HUES64 (cell line): ENCODE results near the gene GIPC3.
"Not testable (repeated sequence)": the region's sequence is repeated elsewhere in the genome, so short reads cannot be mapped to it uniquely, and the experiment has no call there.

ENCODE experiments used
- H3K27ac ChIP-seq: 2 replicates; pipeline ENCODE4 v1.7.0; 2013; ENCODE audit warnings: low read depth, low read length, inconsistent platforms
- H3K27me3 ChIP-seq: 2 replicates; pipeline ENCODE4 v1.6.1; 2013; ENCODE audit warnings: mild to moderate bottlenecking, low read length; ENCODE audit not compliant: insufficient read depth
- H3K36me3 ChIP-seq: 2 replicates; pipeline ENCODE4 v1.6.1; 2013; ENCODE audit warnings: mild to moderate bottlenecking, low read length; ENCODE audit not compliant: insufficient read depth
- H3K4me1 ChIP-seq: 2 replicates; pipeline ENCODE4 v1.6.1; 2013; ENCODE audit warnings: mild to moderate bottlenecking, low read length, moderate library complexity; ENCODE audit not compliant: insufficient read depth
- H3K4me3 ChIP-seq: 2 replicates; pipeline ENCODE4 v1.5.1; 2013; ENCODE audit warnings: mild to moderate bottlenecking, low read length, moderate library complexity
- H3K9ac ChIP-seq: 2 replicates; pipeline ENCODE4 v1.6.1; 2013; ENCODE audit warnings: mild to moderate bottlenecking, low read depth, low read length
- H3K9me3 ChIP-seq: 2 replicates; pipeline ENCODE4 v1.6.1; 2013; ENCODE audit warnings: low read depth, low read length; ENCODE audit not compliant: insufficient read depth
- WGBS: fragments of 150-250, 120-280 bp; methylation state at CpG from one replicate; pipeline ENCODE4 v1.1.7; 2013; ENCODE audit warnings: missing lambda C conversion rate; 5-methylcytosine and 5-hydroxymethylcytosine counted together

The GIPC3 gene

DNA sequence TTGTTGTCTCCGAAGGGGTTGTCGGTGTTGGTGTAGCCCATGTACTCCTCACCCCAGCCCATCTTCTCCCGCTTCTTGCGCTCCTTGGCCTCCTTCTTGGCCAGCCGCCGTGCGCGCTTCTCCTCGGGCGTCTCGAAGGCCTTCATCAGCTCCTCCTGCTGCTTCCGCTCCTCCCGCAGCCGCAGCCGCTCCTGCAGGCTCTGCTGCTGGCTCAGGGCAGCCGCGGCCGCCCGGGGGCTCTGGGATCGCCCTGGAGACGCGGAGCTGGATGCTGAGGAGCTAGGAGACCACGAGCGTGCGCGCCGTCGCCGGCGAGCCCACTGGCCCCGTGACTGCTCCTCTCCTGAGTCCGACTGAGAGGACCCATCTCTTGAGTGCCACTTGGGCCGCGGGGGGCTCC lies 38.4 kb downstream of the GIPC3 start:
- H3K4me1 ChIP-seq, result no peaks in the 10 kb centered on the region
- H3K27ac ChIP-seq, result no peak overlapping the region
- peaks cover 17% of the 10 kb centered on the region for H3K36me3 ChIP-seq
- no peaks in the 10 kb centered on the region for H3K27me3 ChIP-seq
- H3K9ac ChIP-seq, result no peak overlapping the region
- H3K4me3 ChIP-seq, result no peak overlapping the region
- WGBS, result 95% methylated on average over 34 of the region's 34 CpGs
- no peaks in the 10 kb centered on the region for H3K9me3 ChIP-seq

GRCh38 chr19:3625996-3626472 lies 40.8 kb downstream of the GIPC3 start:
- WGBS, result 2% methylated on average over 21 of the region's 21 CpGs
- peak overlapping the region; percentile 98 for H3K27ac ChIP-seq

DNA sequence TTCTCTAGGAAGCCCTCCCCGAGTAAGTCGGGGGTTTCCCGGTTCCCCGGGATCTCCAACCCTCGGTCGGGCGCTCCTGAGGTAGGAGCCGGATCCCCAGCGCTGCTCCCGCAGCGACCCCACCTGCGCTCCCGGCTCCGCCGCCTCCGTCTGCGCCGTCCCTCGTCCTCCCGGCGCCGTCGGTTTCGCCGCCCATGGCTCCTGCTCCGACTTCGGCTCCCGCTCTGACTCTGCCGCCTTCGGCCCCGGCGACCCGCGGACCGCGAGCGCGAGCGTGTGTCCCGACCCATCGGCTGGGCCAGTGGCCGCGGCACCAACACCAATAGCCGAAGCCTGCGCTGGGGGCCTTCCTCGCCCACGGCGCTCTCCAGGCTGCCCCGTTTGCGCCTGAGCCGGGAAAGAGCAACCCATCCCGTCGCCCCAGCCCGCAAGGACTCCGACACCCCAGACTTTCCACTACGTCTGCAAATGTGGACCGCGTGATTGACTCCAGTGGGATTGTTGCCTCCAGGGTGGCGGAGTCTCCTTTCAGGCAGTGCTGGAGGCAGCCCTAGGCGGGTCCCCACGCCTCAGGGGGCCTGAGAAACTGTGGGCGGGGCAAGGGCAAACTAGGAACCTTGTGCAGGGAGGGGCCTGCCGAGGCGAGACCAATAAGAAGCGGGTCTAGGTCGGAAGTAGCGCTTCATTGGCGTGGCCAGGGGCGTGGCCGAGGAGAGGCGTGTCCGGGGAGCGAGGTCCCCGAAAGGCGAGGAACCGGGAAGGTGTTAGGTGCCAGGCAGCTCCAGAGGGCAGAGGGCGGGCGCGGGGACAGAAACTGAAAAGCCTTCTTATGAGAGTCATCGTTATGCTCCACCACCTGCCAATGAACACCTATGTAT lies 41.4 kb downstream of the GIPC3 start, which contains the start of gene CACTIN:
Gene CACTIN (minus strand): TSS at position 318 of the 878 bp plus-strand sequence. CDS start 28 bp downstream, at position 290.
- Histone ChIP-seq H3K4me1 (no peaks in the 10 kb centered on the region), H3K27ac (peak within 1 kb of the TSS; percentile 98), H3K9ac (peak within 1 kb of the TSS; percentile 87), H3K9me3 (no peaks in the 10 kb centered on the region), H3K27me3 (no peaks in the 10 kb centered on the region), H3K4me3 (peak within 1 kb of the TSS; percentile 94), H3K36me3 (peaks cover 12% of the 10 kb centered on the region)
- WGBS, result under 1% methylated on average over 79 of the region's 80 CpGs

More at GRCh38 chr19:3625996-3626472, 40.8 kb downstream of the GIPC3 start:
- peak overlapping the region; percentile 87 for H3K9ac ChIP-seq
- peaks cover 17% of the 10 kb centered on the region for H3K36me3 ChIP-seq
- H3K27me3 ChIP-seq, result no peaks in the 10 kb centered on the region
- no peaks in the 10 kb centered on the region for H3K9me3 ChIP-seq
- no peaks in the 10 kb centered on the region for H3K4me1 ChIP-seq
- peak overlapping the region; percentile 94 for H3K4me3 ChIP-seq

DNA sequence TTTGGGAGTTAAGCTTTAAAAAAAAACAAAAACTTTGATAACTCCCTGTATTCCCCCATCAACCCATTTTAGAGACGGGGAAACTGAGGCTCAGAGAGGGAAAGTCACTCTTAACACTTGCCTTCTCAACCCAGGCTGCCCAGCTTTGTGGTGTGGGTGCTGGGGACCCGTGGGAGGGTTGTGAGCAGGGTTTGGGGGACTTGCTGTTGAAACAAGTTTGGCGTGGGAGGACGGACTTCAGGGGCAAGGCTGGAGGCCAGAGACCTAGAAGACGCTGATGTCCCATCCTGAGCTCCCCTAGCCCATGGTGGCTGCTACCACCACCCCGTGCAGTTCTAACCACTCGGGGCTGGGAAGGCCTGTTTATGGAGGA lies 42.1 kb downstream of the GIPC3 start:
- Histone ChIP-seq H3K9me3 (no peaks in the 10 kb centered on the region), H3K36me3 (peaks cover 10% of the 10 kb centered on the region), H3K27ac (no peak overlapping the region), H3K4me3 (no peak overlapping the region; the same call in 1 of the 2 replicates), H3K27me3 (no peaks in the 10 kb centered on the region), H3K9ac (no peak overlapping the region), H3K4me1 (no peaks in the 10 kb centered on the region)
- WGBS, result 73% methylated on average over 7 of the region's 7 CpGs

- 91% methylated on average over 9 of the region's 9 CpGs for WGBS
- not testable (repeated sequence) for H3K4me3 ChIP-seq, H3K4me1 ChIP-seq, H3K27me3 ChIP-seq, H3K36me3 ChIP-seq, H3K9me3 ChIP-seq, H3K27ac ChIP-seq, H3K9ac ChIP-seq
Measured at GRCh38 chr19:3628766-3629165, 43.5 kb downstream of the GIPC3 start.

GRCh38 chr19:3631053-3631861 lies 46.0 kb downstream of the GIPC3 start:
- Histone ChIP-seq H3K4me3 (no peak overlapping the region), H3K9ac (no peak overlapping the region), H3K27ac (no peak overlapping the region), H3K4me1 (no peaks in the 10 kb centered on the region), H3K9me3 (no peaks in the 10 kb centered on the region), H3K36me3 (no peaks in the 10 kb centered on the region; the same call in 1 of the 2 replicates), H3K27me3 (no peaks in the 10 kb centered on the region)
- 93% methylated on average over 43 of the region's 43 CpGs for WGBS

GRCh38 chr19:3632098-3632497 lies 46.8 kb downstream of the GIPC3 start:
- Histone ChIP-seq H3K36me3 (peaks cover 3% of the 10 kb centered on the region; the same call in 1 of the 2 replicates), H3K9ac (no peak overlapping the region), H3K27me3 (no peaks in the 10 kb centered on the region), H3K27ac (no peak overlapping the region), H3K4me3 (no peak overlapping the region), H3K4me1 (no peaks in the 10 kb centered on the region), H3K9me3 (no peaks in the 10 kb centered on the region)
- WGBS, result 91% methylated on average over 16 of the region's 16 CpGs

GRCh38 chr19:3632739-3633558 lies 47.7 kb downstream of the GIPC3 start:
- 95% methylated on average over 50 of the region's 50 CpGs for WGBS
- H3K27me3 ChIP-seq, result no peaks in the 10 kb centered on the region
- no peak overlapping the region for H3K27ac ChIP-seq
- H3K4me1 ChIP-seq, result no peaks in the 10 kb centered on the region
- no peak overlapping the region for H3K9ac ChIP-seq
- peaks cover 6% of the 10 kb centered on the region; the same call in 1 of the 2 replicates for H3K36me3 ChIP-seq
- no peak overlapping the region for H3K4me3 ChIP-seq
- no peaks in the 10 kb centered on the region for H3K9me3 ChIP-seq

GRCh38 chr19:3633559-3633988 lies 48.3 kb downstream of the GIPC3 start:
- no peak overlapping the region for H3K4me3 ChIP-seq
- no peaks in the 10 kb centered on the region for H3K27me3 ChIP-seq
- H3K27ac ChIP-seq, result no peak overlapping the region
- H3K36me3 ChIP-seq, result peaks cover 10% of the 10 kb centered on the region
- WGBS, result 93% methylated on average over 22 of the region's 22 CpGs
- no peaks in the 10 kb centered on the region for H3K9me3 ChIP-seq
- H3K9ac ChIP-seq, result no peak overlapping the region
- no peaks in the 10 kb centered on the region for H3K4me1 ChIP-seq

DNA sequence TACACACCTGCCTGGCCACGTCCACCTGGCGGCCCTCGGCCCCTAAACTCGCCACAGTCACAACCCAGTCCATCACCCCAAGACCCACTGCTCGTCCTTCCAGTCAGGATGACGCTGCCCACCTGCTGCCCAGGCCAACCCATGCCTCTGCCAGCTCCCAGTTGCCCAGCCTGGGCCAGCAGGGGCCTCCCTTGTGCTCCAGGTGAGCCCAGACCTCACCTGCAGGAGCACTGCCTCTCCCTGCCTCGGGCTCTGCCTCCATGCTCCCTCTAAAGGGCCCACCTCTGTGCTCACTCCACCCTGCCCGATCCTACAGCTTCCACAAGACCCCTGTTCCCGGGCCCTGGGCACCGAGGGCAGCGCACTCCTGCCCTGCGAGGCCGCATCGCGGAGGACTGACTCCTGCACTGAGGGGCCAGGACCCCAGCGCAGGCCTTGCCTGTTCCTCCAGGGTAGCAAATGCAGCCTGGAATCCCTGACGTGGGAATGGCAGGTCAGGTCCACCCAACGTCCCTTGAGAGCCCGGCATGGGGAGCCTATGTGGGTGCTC lies 49.3 kb downstream of the GIPC3 start:
- H3K27ac ChIP-seq, result no peak overlapping the region
- H3K27me3 ChIP-seq, result no peaks in the 10 kb centered on the region
- no peak overlapping the region for H3K9ac ChIP-seq
- 93% methylated on average over 19 of the region's 19 CpGs for WGBS
- H3K9me3 ChIP-seq, result no peaks in the 10 kb centered on the region
- peaks cover 15% of the 10 kb centered on the region for H3K36me3 ChIP-seq
- H3K4me3 ChIP-seq, result no peak overlapping the region
- no peaks in the 10 kb centered on the region for H3K4me1 ChIP-seq
